Upper lobe of left lung (tissue), 4 donors: Measurements from ENCODE around the gene ACTG2.

Source experiments
- EP300 ChIP-seq, 4 donors: sonication (generic); formaldehyde crosslinking; IDR thresholded peaks; one replicate each; pipeline ENCODE4 v1.5.1; 2017; ENCODE audit warnings: antibody characterized with exemption in 4 of 4, control low read depth in 2 of 4
- POLR2A ChIP-seq, 4 donors: fragments of 450-650 bp; IDR thresholded peaks; one replicate each; pipeline ENCODE4 v1.5.1; 2016 to 2017; ENCODE audit warnings: antibody characterized with exemption in 4 of 4, mild to moderate bottlenecking in 2 of 4

DNA sequence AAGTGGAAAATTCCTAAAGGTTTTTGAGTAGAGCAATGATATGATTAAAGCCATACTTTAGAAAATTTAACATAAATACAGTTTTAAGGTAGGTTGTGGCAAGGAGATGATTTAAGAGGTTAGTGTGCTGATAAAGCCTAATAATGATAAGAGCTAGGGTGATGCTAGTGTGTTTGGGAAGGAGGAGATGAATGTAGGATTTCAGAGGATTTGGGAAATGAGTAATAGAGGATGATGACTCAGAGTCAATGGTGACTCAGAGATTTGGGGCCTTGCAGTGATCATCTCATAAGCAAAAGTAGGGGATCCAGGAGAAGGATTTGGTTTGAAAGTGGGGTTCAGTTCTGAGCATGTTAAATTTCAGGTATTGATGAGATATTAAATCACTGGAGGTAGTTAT lies 40.8 kb upstream of the ACTG2 start:
- TF ChIP-seq EP300 (IDR thresholded peaks at IDR 0.05) (no peak), POLR2A (IDR thresholded peaks at IDR 0.05) (no peak)
